ENCODE data around the gene NT5DC2. TPM values are rescaled to one million over a fixed set of nuclear protein-coding genes. Genes with fewer than 3 reads are reported as not detected.

The NT5DC2 gene
- total RNA-seq, 3 donors from 2014 or later (not counting 1 experiment from before 2014, with no cell fraction given): 2.2 to 10.7 (median 2.2) TPM

GRCh38 chr3:52519445-52520140 is 14.1 kb downstream of the NT5DC2 start:
- no peaks in the 10 kb centered on the region for H3K27me3 ChIP-seq (ENCODE audit: control insufficient read depth, insufficient read depth, low read length)
- no peak for ATAC-seq
- no peak for TF ChIP-seq CTCF (IDR thresholded peaks at IDR 0.05)
- H3K4me1 ChIP-seq (ENCODE audit: control insufficient read depth, insufficient read depth, low read length): no peaks in the 10 kb centered on the region
- no peak overlapping the region for H3K4me3 Mint-ChIP-seq
- intact Hi-C loops (cut with micrococcal nuclease): no loop called here
- WGBS (ENCODE audit: insufficient coverage): 92% methylated on average over 22 of the region's 22 CpGs
- no peaks in the 10 kb centered on the region for H3K27me3 Mint-ChIP-seq (ENCODE audit: low read depth in 2 of 2)
- H3K27ac Mint-ChIP-seq: no peak overlapping the region
- no peak for DNase-seq
- H3K9me3 Mint-ChIP-seq: no peaks in the 10 kb centered on the region
- H3K36me3 Mint-ChIP-seq: no peaks in the 10 kb centered on the region
- H3K4me1 Mint-ChIP-seq: no peaks in the 10 kb centered on the region
- no peak overlapping the region for H3K4me3 ChIP-seq (ENCODE audit: low read length)
- no peaks in the 10 kb centered on the region for H3K36me3 ChIP-seq (ENCODE audit: control insufficient read depth, insufficient read depth, low read length)
- H3K27ac ChIP-seq (ENCODE audit: low read length): no peak overlapping the region
- no peaks in the 10 kb centered on the region for H3K9me3 ChIP-seq (ENCODE audit: control insufficient read depth, insufficient read depth, low read length)

DNA sequence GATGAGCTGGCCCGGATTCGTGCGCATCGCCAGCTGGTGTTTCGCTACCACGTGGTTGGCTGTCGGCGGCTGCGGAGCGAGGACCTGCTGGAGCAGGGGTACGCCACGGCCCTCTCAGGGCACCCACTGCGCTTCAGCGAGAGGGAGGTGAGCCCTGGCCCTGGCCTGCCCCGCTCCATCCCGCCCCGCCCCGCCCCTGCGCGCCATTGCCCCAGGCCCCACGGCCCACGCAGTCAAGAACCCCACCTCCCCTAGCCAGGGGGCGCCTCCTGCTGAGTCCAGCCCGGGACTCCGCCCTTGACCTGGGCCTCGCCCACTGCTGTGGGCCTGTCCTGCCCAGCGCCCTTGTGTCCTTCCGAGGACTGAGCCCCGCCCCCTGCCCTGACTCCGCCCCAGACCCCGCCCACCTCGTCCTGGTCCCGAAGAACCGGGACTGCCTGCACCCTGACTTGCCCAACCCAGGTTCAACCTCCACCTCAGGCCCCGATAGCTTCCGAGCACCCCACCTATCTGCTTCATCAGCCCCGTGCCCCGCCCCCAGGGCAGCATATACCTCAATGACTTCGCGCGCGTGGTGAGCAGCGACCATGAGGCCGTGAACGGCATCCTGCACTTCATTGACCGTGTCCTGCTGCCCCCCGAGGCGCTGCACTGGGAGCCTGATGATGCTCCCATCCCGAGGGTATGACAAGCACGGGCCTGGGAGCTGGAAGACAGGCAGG is 14.8 kb downstream of the NT5DC2 start:
- Mint-ChIP-seq H3K27ac (no peak overlapping the region), H3K27me3 (ENCODE audit: low read depth in 2 of 2) (no peaks in the 10 kb centered on the region), H3K4me3 (no peak overlapping the region), H3K4me1 (no peaks in the 10 kb centered on the region), H3K36me3 (no peaks in the 10 kb centered on the region), H3K9me3 (no peaks in the 10 kb centered on the region)
- ATAC-seq (no peak), DNase-seq (no peak)
- Histone ChIP-seq H3K9me3 (ENCODE audit: control insufficient read depth, insufficient read depth, low read length) (no peaks in the 10 kb centered on the region), H3K27me3 (ENCODE audit: control insufficient read depth, insufficient read depth, low read length) (no peaks in the 10 kb centered on the region), H3K27ac (ENCODE audit: low read length) (no peak overlapping the region), H3K4me1 (ENCODE audit: control insufficient read depth, insufficient read depth, low read length) (no peaks in the 10 kb centered on the region), H3K4me3 (ENCODE audit: low read length) (no peak overlapping the region), H3K36me3 (ENCODE audit: control insufficient read depth, insufficient read depth, low read length) (no peaks in the 10 kb centered on the region)
- WGBS (ENCODE audit: insufficient coverage): 92% methylated on average over 49 of the region's 50 CpGs
- intact Hi-C loops (cut with micrococcal nuclease): no loop called here
- TF ChIP-seq CTCF (IDR thresholded peaks at IDR 0.05): no peak

GRCh38 chr3:52517796-52518722 is 15.6 kb downstream of the NT5DC2 start:
- no peak for ATAC-seq
- intact Hi-C loops (cut with micrococcal nuclease): no loop called here

More at GRCh38 chr3:52517796-52518722, 15.6 kb downstream of the NT5DC2 start:
- Mint-ChIP-seq H3K4me3 (no peak overlapping the region), H3K27me3 (ENCODE audit: low read depth in 2 of 2) (no peaks in the 10 kb centered on the region), H3K9me3 (no peaks in the 10 kb centered on the region), H3K4me1 (no peaks in the 10 kb centered on the region), H3K36me3 (no peaks in the 10 kb centered on the region), H3K27ac (no peak overlapping the region)
- Histone ChIP-seq H3K9me3 (ENCODE audit: control insufficient read depth, insufficient read depth, low read length) (no peaks in the 10 kb centered on the region), H3K4me1 (ENCODE audit: control insufficient read depth, insufficient read depth, low read length) (no peaks in the 10 kb centered on the region), H3K27ac (ENCODE audit: low read length) (no peak overlapping the region), H3K27me3 (ENCODE audit: control insufficient read depth, insufficient read depth, low read length) (no peaks in the 10 kb centered on the region), H3K4me3 (ENCODE audit: low read length) (no peak overlapping the region), H3K36me3 (ENCODE audit: control insufficient read depth, insufficient read depth, low read length) (no peaks in the 10 kb centered on the region)
- no peak for TF ChIP-seq CTCF (IDR thresholded peaks at IDR 0.05)
- WGBS (ENCODE audit: insufficient coverage): 92% methylated on average over 25 of the region's 25 CpGs
- no peak for DNase-seq
